ENCODE measurements around the gene ACOT8.
"Not testable (repeated sequence)": the region's sequence is repeated elsewhere in the genome, so short reads cannot be mapped to it uniquely, and the experiment has no call there.

ACOT8 gene

GRCh38 chr20:45826381-45827019 lies 30.7 kb downstream of the ACOT8 start:
- no peak for DNase-seq

- DNase-seq: peak; percentile 55
These were observed 33.0 kb downstream of the ACOT8 start for GRCh38 chr20:45823949-45824835.

- no peak for DNase-seq
These were observed 34.3 kb downstream of the ACOT8 start for GRCh38 chr20:45822857-45823256.

GRCh38 chr20:45821947-45822346 lies 35.2 kb downstream of the ACOT8 start:
- DNase-seq: no peak

- no peak for DNase-seq
These were observed 37.7 kb downstream of the ACOT8 start for GRCh38 chr20:45819466-45819865.

GRCh38 chr20:45818239-45818638 lies 39.0 kb downstream of the ACOT8 start:
- DNase-seq: no peak

- no peak for DNase-seq
These were observed 39.6 kb downstream of the ACOT8 start for GRCh38 chr20:45817376-45818194.

GRCh38 chr20:45816951-45817350 lies 40.2 kb downstream of the ACOT8 start:
- DNase-seq: no peak

- no peak for DNase-seq
These were observed 42.9 kb downstream of the ACOT8 start for GRCh38 chr20:45814314-45814713.

GRCh38 chr20:45813489-45813888 lies 43.7 kb downstream of the ACOT8 start:
- DNase-seq: no peak

- DNase-seq: no peak
These were observed 44.2 kb downstream of the ACOT8 start for GRCh38 chr20:45813006-45813340.

GRCh38 chr20:45812157-45813005 lies 44.8 kb downstream of the ACOT8 start, which contains the start of gene UBE2C:
Gene UBE2C, plus strand, starts transcription at chr20:45812644. Its CDS starts 52 bp downstream, at chr20:45812696.
- peak; percentile 95 for DNase-seq

- no peak for DNase-seq
These were observed 46.8 kb downstream of the ACOT8 start for GRCh38 chr20:45810191-45810970.

GRCh38 chr20:45801851-45802250 lies 55.3 kb downstream of the ACOT8 start:
- no peak for DNase-seq

- DNase-seq: peak; percentile 47
These were observed 58.1 kb downstream of the ACOT8 start for GRCh38 chr20:45798935-45799642.

- DNase-seq: not testable (repeated sequence)
These were observed 59.2 kb downstream of the ACOT8 start for GRCh38 chr20:45797955-45798354.

- not testable (repeated sequence) for DNase-seq
These were observed 59.7 kb downstream of the ACOT8 start for GRCh38 chr20:45797510-45797909.

GRCh38 chr20:45796337-45797065 lies 60.7 kb downstream of the ACOT8 start:
- DNase-seq: no peak

GRCh38 chr20:45792317-45793118 lies 64.7 kb downstream of the ACOT8 start:
- peak; percentile 35 for DNase-seq
